Stimulated activated CD8-positive, alpha-beta memory T cell treated with anti-CD3 and anti-CD28 coated beads, Interleukin-12 subunit alpha, Interleukin-12 subunit beta, amount 100 ng/mL, for 4 hours (primary cell): ENCODE data around the gene KSR1.
A peak's percentile ranks its signal among the peaks of the same experiment; 100 is the strongest.

Experiments used
- DNase-seq: peaks from one replicate; pipeline ENCODE4 v3.0.0-alpha.2; 2020; ENCODE audit warnings: low read depth

KSR1 gene

DNA sequence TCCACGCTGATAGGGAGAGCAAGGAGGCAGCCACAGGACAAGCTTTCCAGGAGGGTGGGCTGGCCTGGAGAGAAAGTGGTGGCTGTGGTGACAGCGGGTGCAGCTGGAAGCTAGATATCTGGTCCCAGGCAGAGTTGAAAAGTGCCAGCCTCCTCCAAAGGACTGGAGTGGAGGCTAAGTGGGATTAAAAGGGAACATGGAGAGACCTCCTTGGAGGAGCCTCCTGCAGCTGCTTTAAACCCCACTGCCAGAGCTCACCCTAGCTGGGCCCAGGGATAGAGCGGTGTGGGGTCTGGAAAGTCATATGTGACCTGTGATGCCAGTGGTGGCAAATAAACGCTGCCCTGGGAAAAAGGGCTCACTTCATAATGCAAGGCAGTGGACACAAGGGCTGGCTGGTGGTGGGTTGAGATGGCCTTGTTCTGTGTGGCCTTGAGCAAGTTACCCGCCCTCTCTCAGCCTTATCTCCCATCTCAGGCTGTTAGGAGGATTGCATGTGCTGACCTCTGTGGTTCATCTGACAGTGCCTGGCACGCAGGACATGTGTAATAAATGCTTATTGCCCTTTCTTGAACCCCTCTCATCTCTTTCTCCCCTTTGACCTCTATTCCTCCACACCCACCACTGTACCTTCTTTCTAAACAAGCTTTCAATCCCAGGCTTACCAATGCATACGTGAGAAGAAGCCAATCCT is 113.8 kb downstream of the KSR1 start:
- no peak for DNase-seq

DNA sequence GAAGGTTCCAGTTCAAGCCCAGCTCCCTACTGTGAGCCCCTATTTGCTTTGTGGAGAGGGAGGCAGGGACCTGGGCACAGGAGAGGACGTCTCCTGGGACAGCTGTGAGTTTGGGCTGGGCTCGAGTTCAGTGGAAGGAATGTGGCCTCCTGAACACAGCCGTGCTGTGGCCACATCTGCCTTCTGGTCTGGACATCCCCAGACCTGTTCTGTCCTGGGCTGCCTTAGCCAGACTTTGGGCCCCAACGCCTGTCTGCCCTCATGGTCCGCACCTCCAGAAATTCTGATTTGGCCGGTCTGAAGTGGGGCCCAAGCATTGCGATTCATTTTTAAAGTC is 114.3 kb downstream of the KSR1 start:
- no peak for DNase-seq

DNA sequence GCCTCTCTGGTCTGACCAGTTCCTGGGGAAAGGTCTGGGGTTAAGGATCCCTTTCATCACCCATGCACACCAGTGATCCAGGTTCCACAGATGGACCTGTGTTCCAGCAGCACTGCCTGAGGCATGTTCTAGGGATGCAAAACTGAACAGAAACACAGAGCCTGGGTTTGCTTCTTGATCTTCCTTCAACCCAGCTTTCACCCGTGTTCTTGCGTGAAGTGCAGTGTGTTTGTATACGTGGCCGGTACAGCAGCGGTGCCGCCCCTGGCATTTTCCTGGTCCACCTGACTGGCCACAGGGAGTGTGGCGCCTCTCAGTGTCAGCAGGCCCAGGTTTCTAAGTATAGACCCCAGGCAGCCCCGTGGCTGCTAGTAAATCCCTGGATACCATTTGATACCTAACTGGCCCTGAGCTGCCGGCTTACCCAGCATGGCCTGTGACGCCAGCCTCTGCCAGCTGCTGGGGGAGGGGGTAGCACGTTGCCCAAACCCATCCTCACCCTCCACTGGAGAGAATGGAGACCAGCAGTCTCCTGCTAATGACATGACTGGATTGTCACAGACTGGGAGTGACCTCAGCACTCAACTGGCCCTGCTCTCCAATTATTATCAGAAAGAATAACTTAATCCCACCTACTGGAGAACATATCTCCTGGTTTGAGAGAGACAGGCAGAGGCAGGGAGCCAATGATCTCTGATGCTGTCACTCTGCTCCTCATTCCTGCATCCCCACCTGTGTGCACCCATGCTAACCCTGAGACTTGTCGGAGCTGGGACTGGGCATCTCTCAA is 115.5 kb downstream of the KSR1 start:
- DNase-seq, result no peak

DNA sequence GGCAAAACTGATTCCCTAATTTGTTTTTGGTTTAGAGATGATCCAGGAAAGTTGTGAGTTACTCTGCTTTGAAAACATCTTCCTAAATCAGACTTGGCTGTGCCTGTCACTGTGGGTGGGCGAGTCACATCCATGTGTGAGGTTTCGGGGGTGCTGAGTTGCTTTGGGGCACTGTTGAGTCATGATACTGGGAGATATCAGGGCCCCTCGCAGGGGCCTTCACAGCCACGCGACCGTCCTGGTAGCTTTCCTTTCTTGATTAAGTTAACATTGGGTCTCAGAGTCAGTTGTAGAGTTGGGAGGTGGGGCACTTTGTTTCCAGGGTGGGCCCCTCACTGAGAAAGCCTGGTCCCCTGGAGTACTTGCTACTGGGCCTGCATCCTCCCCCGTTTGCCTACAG is 116.4 kb downstream of the KSR1 start:
- DNase-seq, result peak; percentile 25

DNA sequence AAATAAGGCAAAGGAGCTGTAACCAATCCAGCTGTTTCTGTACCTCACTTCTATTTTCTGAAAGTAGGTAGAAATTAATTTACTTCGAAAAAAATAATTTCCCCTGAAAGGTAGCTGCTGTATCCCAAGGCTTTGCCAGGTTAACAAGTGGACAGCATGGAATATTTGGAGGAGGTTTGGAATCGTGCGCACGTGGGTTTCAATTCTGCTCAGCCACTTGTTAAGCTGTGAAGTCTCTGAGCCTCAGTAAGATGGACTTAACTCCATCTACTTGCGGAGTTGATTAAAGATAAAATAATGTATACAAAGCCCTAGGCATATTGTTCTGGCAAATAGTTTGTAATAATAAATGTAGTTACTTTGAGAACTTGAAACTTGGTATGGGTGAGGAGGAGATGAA is 117.3 kb downstream of the KSR1 start:
- DNase-seq, result no peak

DNA sequence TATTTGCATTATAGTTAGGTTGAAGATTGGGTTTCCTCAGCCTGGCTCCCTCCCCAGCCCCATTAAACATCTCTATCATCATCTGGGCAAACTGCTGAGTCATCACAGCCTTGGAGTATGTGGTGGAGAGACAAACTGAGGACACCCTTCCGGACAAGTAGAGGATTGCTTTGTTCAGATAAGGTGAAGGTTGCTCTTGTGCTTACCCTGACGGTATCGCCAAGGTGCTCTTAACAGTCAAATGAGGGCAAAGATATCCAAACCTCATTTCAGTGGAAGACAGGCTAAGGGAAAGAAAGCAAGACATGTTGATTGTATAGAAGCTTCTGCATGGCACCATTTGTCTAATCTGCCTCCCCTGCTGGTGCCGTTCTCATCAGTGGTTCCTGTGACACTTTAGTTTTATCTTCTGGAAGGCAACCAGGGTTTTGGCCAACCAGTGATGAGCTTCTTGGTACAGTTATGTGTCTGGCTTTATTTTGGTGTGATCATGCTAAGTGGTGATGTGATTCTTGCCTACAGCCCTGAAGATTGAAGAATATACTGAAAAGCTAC is 117.8 kb downstream of the KSR1 start:
- DNase-seq, result no peak

DNA sequence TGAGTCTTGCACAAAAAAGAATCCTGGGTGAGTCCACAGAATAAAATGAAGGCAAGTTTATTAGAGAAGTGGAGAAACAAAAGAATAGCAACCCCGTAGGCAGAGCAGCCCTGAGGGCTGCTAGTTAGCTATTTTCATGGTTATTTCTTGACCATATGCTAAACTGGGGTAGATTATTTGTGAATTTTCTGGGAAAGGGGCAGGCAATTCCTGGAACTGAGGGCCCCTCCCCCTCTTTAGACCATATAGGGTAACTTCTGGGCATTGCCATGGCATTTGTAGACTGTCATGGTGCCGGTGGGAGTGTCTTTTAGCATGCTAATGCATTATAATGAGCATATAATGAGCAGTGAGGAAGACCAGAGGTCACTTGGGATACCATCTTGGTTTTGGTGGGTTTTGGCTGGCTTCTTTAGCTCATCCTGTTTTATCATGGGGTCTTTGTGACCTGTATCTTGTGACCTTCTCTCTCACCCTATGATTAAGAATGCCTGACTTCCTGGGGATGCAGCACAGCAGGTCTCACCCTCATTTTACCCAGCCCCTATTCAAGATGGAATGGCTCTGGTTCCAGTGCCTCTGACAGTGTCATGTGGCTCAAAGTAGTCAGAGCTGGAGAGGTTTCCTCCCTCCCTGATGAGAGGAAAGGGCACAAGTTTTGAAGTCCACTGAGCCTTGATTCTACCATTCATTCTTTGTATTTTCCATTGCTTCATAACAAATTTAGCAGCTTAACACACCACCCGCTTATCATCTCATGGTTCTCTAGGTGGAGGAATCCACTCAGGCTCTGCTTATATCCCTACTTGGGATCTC is 119.1 kb downstream of the KSR1 start:
- no peak for DNase-seq

DNA sequence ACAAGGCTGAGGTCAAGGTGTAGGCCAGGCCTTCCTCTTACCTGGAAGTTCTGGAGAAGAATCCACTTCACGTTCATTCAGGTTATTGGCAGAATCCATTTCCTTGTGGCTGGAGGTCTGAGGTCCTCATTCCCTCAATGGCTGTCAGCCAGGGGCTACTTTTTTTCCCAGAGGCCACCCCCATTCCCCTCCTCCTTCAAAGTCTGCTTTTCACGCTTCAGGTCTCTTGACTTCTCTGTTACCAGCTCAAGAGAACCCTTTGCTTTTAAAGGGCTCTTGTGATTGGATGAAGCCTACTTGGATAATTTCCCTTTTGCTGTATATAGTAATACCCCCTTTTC is 119.6 kb downstream of the KSR1 start:
- DNase-seq, result no peak

DNA sequence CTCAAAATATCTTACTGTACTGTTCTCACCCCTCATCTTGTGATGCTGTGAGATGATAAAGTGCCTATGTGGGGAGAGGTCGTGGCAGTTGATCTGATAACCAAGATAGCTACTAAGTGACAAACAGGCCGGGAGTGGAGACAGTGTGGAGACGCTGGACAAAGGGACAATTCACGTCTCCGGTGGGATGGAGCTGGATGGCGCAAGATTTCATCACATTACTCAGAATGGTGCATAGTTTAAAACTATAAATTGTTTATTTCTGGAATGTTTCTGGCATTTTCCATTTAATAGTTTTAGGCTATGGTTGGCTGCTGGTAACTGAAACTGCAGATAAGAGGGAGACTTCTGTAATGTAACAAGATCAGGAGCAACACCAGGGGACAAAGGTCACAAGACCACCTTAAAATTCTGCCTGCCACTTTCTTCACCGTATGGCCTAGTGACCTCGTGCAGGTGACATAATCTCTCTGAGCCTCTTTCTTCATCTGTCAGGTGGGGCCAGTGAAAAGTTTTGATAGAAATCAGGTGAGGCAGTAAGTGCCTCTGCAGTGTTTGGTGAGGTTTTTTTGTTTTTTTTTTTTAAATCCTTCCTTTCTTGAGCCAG is 120.3 kb downstream of the KSR1 start:
- no peak for DNase-seq

DNA sequence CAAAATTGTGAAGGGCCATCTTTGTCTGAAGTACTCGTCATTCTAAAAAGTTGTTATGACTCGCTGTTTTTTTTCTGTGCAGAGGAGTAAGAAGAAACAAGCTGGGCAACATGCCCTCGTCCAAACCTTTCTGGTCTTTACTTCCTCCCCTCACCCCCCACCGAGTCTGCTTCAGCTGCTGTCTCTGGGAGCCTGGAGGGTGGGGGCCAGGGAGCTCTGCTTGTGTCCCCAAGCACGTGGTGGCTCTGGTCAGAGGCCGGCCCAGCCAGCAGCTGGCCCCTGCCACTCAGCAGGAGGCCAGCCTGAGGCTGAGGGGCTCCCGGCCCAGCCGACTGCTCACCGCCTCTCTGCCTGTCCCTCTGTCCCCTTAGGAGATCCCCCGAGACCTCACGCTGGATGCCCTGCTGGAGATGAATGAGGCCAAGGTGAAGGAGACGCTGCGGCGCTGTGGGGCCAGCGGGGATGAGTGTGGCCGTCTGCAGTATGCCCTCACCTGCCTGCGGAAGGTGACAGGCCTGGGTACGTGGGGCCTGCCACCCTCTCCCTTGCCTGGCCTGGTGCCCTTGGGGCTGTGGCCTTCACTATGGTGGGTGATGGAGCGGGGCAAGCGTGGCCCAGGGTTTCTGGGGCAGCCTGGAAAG is 121.0 kb downstream of the KSR1 start:
- no peak for DNase-seq

DNA sequence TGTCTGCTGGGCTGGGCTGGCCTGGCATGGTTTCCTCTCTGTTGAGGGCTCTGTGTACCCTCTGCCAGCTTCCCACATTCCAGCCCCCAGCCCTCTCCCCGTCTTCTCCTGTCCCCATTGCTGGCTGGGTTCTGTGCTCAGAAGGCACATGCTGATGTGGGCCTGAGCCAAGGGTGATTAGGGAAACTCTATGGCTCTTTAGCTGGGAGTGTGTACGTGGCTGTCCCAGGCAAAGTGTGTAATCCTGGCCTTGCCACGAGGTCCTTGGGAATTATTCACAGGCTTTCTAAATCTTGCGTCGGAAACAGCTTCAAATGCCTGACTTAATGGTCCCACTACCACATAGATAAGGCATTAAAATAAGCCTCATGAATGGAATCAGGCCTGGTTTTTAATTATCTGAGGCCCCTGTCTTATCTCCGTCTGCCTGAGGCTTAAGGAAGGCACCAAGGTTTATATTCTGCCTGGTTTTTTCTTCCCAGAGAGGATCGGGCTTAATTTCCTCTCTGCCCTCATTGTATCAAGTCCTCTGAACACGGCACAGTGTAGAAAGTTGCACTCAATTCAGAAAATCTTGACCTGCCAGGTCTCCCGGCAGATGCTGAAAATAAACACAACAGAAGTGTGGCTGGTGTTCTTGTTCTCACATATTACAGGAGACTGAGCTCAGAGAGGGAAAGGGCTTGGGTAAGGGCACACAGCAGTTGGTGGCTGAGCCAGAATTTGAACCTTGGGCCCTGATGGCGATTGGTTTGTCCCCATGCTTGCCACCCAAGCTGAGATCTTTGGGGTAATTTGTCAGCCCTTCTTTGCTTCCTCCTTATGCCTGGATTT is 121.9 kb downstream of the KSR1 start:
- DNase-seq, result no peak

DNA sequence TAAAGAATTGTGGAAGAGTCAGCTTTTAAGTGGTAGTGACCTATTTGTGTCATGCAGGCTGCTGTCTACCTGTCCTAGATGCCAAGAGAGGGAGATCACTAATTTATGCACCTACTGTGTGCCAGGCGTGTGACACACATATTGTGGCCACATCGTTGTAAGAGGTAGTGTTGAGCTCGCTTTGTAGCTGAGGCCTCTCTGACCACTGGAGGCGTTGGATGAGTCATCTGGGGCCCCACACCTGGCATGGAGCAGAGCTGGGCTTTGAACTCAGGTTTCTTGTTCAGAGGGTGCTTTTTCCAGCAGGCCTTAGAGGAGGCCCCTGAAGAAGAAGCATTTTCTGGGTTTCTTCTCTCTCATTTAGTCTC is 122.5 kb downstream of the KSR1 start:
- no peak for DNase-seq

DNA sequence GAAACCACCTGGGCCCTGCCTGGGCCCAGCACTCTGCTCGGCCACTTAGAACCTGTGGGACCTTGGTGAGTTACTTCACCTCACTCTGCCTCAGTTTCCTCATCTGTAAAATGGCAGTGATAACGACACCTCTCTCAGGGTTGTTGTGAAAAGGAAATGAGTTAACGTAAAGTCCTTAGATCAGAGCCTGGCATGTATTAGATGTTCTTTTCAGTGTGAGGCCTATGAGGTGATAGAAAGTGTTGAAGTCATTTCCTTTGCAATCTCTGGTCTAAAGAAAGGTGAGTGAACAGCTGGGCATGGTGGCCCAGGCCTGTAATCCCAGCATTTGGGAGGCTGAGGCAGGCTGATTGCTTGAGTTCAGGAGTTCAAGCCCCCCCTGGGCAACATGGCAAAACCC is 123.1 kb downstream of the KSR1 start:
- DNase-seq, result no peak

DNA sequence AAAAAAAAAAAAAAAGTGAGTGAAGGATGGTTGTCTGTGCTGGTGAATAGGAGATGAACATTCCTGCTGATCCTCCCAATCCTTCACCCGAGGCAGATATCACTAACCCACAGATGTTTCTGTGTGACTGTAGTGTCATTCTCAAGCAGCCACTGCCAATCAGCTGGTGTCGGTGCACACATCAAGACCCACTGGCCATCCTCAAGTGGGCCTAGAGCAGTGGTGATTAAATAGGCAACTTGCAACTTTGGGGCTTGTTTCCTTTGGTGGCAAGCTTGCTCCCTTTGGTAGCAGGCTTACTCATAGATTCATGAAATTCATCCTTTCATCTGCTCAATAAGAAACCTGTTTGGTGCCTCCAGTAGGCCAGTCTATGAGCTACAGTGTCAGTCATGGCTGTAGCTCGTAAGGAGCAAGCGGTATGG is 123.7 kb downstream of the KSR1 start:
- DNase-seq, result no peak

DNA sequence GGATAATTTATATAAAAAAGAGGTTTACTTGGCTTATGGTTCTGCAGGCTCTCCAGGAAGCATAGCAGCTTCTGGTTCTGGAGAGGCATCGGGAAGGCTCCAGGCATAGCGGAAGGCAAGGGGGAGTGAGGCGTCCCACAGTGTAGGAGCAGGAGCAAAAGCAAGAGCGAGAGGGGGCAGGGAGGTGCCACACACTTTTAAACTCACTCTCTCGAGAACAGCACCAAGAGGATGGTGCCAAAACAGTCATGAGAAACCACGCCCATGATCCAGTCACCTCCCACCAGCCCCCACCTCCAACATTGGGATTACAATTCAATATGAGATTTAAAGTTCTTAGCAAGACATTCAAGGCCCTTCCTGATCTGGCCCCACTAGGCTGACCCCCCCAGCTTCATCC is 124.8 kb downstream of the KSR1 start:
- DNase-seq, result no peak

DNA sequence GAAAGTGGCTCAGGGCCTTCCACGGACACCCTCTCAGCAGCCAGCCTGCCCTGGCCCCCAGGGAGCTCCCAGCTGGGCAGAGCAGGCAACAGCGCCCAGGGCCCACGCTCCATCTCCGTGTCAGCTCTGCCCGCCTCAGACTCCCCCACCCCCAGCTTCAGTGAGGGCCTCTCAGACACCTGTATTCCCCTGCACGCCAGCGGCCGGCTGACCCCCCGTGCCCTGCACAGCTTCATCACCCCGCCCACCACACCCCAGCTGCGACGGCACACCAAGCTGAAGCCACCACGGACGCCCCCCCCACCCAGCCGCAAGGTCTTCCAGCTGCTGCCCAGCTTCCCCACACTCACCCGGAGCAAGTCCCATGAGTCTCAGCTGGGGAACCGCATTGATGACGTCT is 126.4 kb downstream of the KSR1 start:
- no peak for DNase-seq

DNA sequence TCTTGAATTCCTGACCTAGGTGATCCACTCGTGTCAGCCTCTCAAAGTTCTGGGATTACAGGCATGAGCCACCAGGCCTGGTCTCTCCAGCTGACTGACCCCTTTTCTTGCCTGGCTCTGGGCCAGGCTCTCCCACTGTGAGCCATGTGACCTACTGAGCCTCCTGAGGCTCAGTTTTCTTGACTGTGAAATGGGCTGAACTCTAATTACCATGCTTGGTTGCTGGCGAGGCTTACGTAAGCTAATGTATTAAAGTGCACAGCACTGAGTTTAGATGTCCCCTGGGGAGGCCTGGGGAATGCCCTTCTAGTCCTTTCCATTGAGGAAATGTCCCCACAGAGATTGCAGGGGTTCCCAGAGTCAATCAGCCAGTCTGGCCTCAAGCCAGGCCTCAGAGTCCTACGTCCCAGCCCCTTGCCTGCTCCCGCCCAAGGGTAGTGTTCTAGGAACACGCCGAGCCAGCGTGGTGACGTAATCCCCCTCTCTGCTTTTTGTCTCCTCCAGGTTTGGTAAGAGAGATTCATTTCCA is 129.0 kb downstream of the KSR1 start:
- DNase-seq, result no peak

DNA sequence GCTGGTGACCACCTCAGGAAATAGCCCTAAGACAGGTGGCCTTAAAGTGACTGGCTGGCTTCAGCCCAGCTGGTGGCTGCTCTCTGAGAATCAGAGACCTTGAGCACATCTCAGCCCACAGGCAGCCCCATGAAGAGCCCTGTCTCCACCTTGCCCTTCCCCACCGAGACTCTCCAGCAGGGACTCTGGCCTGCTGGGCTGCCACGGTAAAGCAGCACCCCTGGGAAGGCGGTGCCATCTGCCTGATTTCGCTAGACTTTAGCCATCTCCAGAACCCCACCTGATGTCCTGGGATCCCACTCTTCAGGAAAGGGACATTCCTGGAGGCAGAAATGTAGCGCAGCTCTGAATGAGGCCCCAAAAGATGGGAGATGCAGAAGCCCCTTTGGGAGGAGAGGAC is 129.5 kb downstream of the KSR1 start:
- no peak for DNase-seq

DNA sequence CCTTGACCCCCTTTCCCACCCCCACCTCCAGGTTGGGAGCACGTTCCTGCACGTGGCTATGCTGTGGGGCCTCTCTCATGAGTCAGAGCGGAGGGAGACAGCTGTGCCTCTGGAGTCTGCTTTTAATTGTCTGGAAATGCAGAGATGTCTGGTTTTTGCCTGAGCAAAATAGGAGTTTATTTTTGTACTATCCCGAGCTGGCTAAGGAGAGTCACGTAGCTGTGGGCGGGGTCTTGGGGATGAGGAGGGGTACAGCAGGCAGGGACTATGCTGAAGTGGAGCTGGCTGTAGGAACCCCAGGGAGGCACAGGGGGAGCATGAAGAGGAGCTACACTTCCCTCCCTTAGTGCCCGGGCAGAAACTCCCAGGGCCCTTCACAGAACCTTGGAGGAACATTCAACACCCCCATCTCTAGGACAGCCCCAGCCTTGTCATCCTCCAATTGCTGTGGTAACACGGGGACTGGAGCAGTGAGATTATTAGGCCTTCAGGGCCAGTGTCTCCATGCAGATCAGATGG is 130.0 kb downstream of the KSR1 start:
- DNase-seq, result no peak

DNA sequence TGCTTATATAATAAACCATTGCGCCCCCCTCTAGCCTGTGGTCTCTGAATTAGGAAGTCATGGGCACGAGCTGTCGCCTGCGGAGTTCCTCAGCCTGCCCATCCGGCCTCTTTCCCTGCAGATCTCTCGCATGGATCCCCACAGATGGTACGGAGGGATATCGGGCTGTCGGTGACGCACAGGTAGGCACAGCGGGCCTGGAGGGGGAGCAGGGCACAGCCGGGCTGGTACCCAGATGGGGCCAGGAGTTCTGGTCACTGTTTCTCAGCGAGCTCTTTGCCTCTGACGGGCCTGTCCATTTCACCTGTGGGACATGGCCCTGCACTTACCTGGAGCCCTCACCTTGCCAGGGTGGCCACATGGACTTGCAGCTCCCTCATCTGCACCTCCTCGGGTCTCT is 132.1 kb downstream of the KSR1 start:
- no peak for DNase-seq

DNA sequence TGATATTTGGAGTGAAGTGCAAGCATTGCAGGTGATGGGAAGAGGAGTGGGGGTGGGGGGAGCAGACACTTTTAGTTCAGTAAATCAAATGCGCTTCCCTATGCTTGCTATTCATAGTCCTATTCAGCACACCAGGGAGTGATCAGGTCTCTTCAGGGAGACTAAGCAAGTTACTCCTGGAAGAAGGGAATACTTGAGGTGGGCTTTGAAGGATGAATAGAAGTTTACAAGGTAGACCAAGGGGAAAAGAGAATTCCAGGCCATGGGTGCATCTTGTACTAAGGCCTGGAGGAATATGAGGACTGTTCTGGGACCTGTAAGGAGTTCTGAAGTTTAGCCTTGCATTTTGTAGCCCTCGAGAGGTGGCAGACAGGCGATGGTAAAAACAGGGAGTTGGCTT is 134.6 kb downstream of the KSR1 start:
- no peak for DNase-seq
